Naive thymus-derived CD4-positive, alpha-beta T cell (primary cell): Measurements from ENCODE around the gene ADGRG1. TPM values are rescaled to one million over a fixed set of nuclear protein-coding genes. Genes with fewer than 3 reads are reported as not detected.
A peak's percentile ranks its signal among the peaks of the same experiment; 100 is the strongest.

Experiments
- ATAC-seq: fragments of 150-1000 bp; cut with Tn5 transposase; 2 replicates; pipeline ENCODE4 v1.10.0; 2021; ENCODE audit warnings: mild to moderate bottlenecking, moderate library complexity
- CTCF ChIA-PET: fragments of 350-600 bp; sonication (Branson Sonifier 250); formaldehyde crosslinking; loops from one replicate; lab custom pipeline; 2021; ENCODE audit warnings: antibody characterized with exemption; lab: Charles Lee
- POLR2A ChIA-PET: fragments of 350-600 bp; sonication (Branson Sonifier 250); formaldehyde crosslinking; loops from one replicate; lab custom pipeline; 2021; ENCODE audit warnings: antibody characterized with exemption, inconsistent platforms; lab: Charles Lee
- DNase-seq, 9 donors: peaks; one replicate each; pipeline versions ENCODE4 v3.0.0 to v3.0.0-alpha.2; 2020 to 2022; ENCODE audit warnings: mixed read lengths in 1 of 9
- H3K27ac ChIP-seq: one replicate; pipeline ENCODE4 v1.7.0; 2013; ENCODE audit warnings: mild to moderate bottlenecking, low read depth, low read length, moderate library complexity
- H3K27me3 ChIP-seq, 2 donors: one replicate each; pipeline ENCODE4 v1.7.0; 2013; ENCODE audit warnings: low read length in 2 of 2, mild to moderate bottlenecking in 2 of 2, moderate library complexity in 2 of 2; ENCODE audit not compliant: control insufficient read depth in 2 of 2, insufficient read depth in 2 of 2
- H3K36me3 ChIP-seq, 3 experiments: 1 replicate in 2 of 3; 2 replicates in 1 of 3; pipeline ENCODE4 v1.7.0; 2013; ENCODE audit warnings: low read length in 3 of 3, mild to moderate bottlenecking in 3 of 3, moderate library complexity in 1 of 3; ENCODE audit not compliant: insufficient read depth in 3 of 3, control insufficient read depth in 2 of 3
- H3K4me1 ChIP-seq, 2 donors: one replicate each; pipeline ENCODE4 v1.7.0; 2013; ENCODE audit warnings: low read length in 2 of 2, mild to moderate bottlenecking in 2 of 2, moderate library complexity in 1 of 2; ENCODE audit not compliant: control insufficient read depth in 2 of 2, insufficient read depth in 2 of 2
- H3K4me3 ChIP-seq: 2 replicates; pipeline ENCODE4 v1.7.0; 2013; ENCODE audit warnings: mild to moderate bottlenecking, low read length
- H3K9me3 ChIP-seq, 3 experiments: 1 replicate in 2 of 3; 2 replicates in 1 of 3; pipeline ENCODE4 v1.7.0; 2013; ENCODE audit warnings: low read length in 3 of 3; ENCODE audit not compliant: control insufficient read depth in 2 of 3
- H3K27ac Mint-ChIP-seq, 9 donors: one replicate each; pipeline ENCODE4 v1.8.0; 2020 to 2022; ENCODE audit warnings: mixed read lengths in 9 of 9, mild to moderate bottlenecking in 8 of 9, moderate library complexity in 5 of 9, inconsistent platforms in 2 of 9
- H3K27me3 Mint-ChIP-seq, 5 donors: one replicate each; pipeline ENCODE4 v1.8.0; 2021 to 2022; ENCODE audit warnings: mixed read lengths in 5 of 5, mild to moderate bottlenecking in 1 of 5
- H3K36me3 Mint-ChIP-seq, 5 donors: one replicate each; pipeline ENCODE4 v1.8.0; 2020 to 2022; ENCODE audit warnings: mixed read lengths in 5 of 5, mild to moderate bottlenecking in 3 of 5, inconsistent platforms in 1 of 5
- H3K4me1 Mint-ChIP-seq, 7 donors: one replicate each; pipeline ENCODE4 v1.8.0; 2020 to 2022; ENCODE audit warnings: mixed read lengths in 7 of 7, mild to moderate bottlenecking in 3 of 7, inconsistent platforms in 1 of 7
- H3K4me3 Mint-ChIP-seq, 10 donors: one replicate each; pipeline ENCODE4 v1.8.0; 2020 to 2022; ENCODE audit warnings: mild to moderate bottlenecking in 10 of 10, mixed read lengths in 10 of 10, moderate library complexity in 6 of 10, inconsistent platforms in 2 of 10
- H3K9me3 Mint-ChIP-seq, 11 donors: one replicate each; pipeline ENCODE4 v1.8.0; 2020 to 2022; ENCODE audit warnings: mixed read lengths in 11 of 11, mild to moderate bottlenecking in 4 of 11, inconsistent platforms in 1 of 11, moderate library complexity in 1 of 11
- intact Hi-C, 2 donors: fragments of 100-400 bp; cut with micrococcal nuclease; formaldehyde crosslinking; loops; one replicate each; pipeline ENCODE4 v1.15.1; 2023
- polyA plus RNA-seq, 2 donors: library from polyadenylated mRNA; unstranded; fragments of 300-500 nt; fragmentation: Illumina TruSeq; gene quantifications; one replicate each; pipeline ENCODE4 v1.2.3, GENCODE V29; 2021
- total RNA-seq, 6 experiments: library from RNA in 5 of 6; stranded (reverse) in 5 of 6; gene quantifications; 1 replicate in 5 of 6; 2 replicates in 1 of 6; pipeline ENCODE4 v1.2.3 and lab custom pipeline; 2021 to 2026

The ADGRG1 gene
- total and polyA plus RNA-seq, 7 experiments from 2014 or later: 0.07 to 96.0 (median 1.5) TPM

GRCh38 chr16:57694231-57694724 lies 65.8 kb downstream of the ADGRG1 start:
- Histone ChIP-seq H3K4me1 (peaks cover 10% of the 10 kb centered on the region in 2 donors), H3K4me3 (no peak overlapping the region), H3K36me3 (no peaks in the 10 kb centered on the region), H3K27ac (no peak overlapping the region), H3K9me3 (no peaks in the 10 kb centered on the region), H3K27me3 (no peaks in the 10 kb centered on the region)
- CTCF ChIA-PET: no interaction called here
- Mint-ChIP-seq H3K9me3 (no peaks in the 10 kb centered on the region), H3K27ac (peak overlapping the region in 3 of 9 donors; percentile 48 to 87 (median 65)), H3K36me3 (no peaks in the 10 kb centered on the region), H3K4me1 (peaks cover 10 to 27% (median 17%) of the 10 kb centered on the region in 7 donors), H3K27me3 (peaks cover 0 to 9% (median 0%) of the 10 kb centered on the region in 5 donors), H3K4me3 (peak overlapping the region in 2 of 10 donors; percentile 70 to 75)
- ATAC-seq: no peak
- intact Hi-C loops: loop anchor here in 1 of 2 donors (5.0 kb wide), 1 partner anchor 43 kb away; the partner anchor contains the start of gene KATNB1
- POLR2A ChIA-PET: no interaction called here
- no peak for DNase-seq

GRCh38 chr16:57694725-57695679 lies 66.6 kb downstream of the ADGRG1 start, which contains the start of gene DRC7:
Gene DRC7 (plus strand): TSS chr16:57694806. CDS start chr16:57697950, 3,144 bp downstream.
- ATAC-seq: peak; percentile 60
- Histone ChIP-seq H3K4me3 (no peak within 1 kb of the TSS), H3K27ac (no peak within 1 kb of the TSS), H3K27me3 (no peaks in the 10 kb centered on the region), H3K36me3 (no peaks in the 10 kb centered on the region), H3K9me3 (no peaks in the 10 kb centered on the region), H3K4me1 (peaks cover 5% of the 10 kb centered on the region in 2 donors)
- H3K9me3 Mint-ChIP-seq: no peaks in the 10 kb centered on the region
- peaks cover 0 to 9% (median 0%) of the 10 kb centered on the region in 5 donors for H3K27me3 Mint-ChIP-seq
- ChIA-PET POLR2A (no interaction called here), CTCF (no interaction called here)
- peaks cover 3 to 19% (median 10%) of the 10 kb centered on the region in 7 donors for H3K4me1 Mint-ChIP-seq
- peak within 1 kb of the TSS in 5 of 10 donors; percentile 4 to 75 (median 25) for H3K4me3 Mint-ChIP-seq
- peak within 1 kb of the TSS in 5 of 9 donors; percentile 48 to 87 (median 65) for H3K27ac Mint-ChIP-seq
- no peaks in the 10 kb centered on the region for H3K36me3 Mint-ChIP-seq
- intact Hi-C loops: loop anchor here in 1 of 2 donors (5.0 kb wide), 1 partner anchor 42 kb away; the partner anchor contains the start of gene KATNB1
- DNase-seq: peak in 2 of 9 donors; percentile 7 to 8

GRCh38 chr16:57695680-57696069 lies 67.2 kb downstream of the ADGRG1 start:
- H3K4me3 Mint-ChIP-seq: no peak overlapping the region
- ChIA-PET CTCF (no interaction called here), POLR2A (no interaction called here)
- no peak overlapping the region for H3K27ac ChIP-seq
- no peaks in the 10 kb centered on the region for H3K4me1 ChIP-seq
- ATAC-seq (no peak), DNase-seq (no peak)
- H3K27me3 Mint-ChIP-seq: peaks cover 0 to 9% (median 0%) of the 10 kb centered on the region in 5 donors
- no peaks in the 10 kb centered on the region for H3K27me3 ChIP-seq
- no peak overlapping the region for H3K4me3 ChIP-seq
- no peaks in the 10 kb centered on the region for H3K9me3 ChIP-seq
- H3K36me3 Mint-ChIP-seq: no peaks in the 10 kb centered on the region
- no peaks in the 10 kb centered on the region for H3K9me3 Mint-ChIP-seq
- no peaks in the 10 kb centered on the region for H3K36me3 ChIP-seq
- H3K4me1 Mint-ChIP-seq: peaks cover 0 to 13% (median 6%) of the 10 kb centered on the region in 7 donors
- H3K27ac Mint-ChIP-seq: no peak overlapping the region
- intact Hi-C loops: no loop called here

- Histone ChIP-seq H3K27me3 (no peaks in the 10 kb centered on the region), H3K27ac (no peak overlapping the region), H3K36me3 (no peaks in the 10 kb centered on the region), H3K4me3 (no peak overlapping the region), H3K4me1 (no peaks in the 10 kb centered on the region), H3K9me3 (no peaks in the 10 kb centered on the region)
- H3K9me3 Mint-ChIP-seq: no peaks in the 10 kb centered on the region
- H3K36me3 Mint-ChIP-seq: no peaks in the 10 kb centered on the region
- H3K27ac Mint-ChIP-seq: no peak overlapping the region
- ChIA-PET POLR2A (no interaction called here), CTCF (no interaction called here)
- intact Hi-C loops: no loop called here
- ATAC-seq (no peak), DNase-seq (no peak)
- H3K4me1 Mint-ChIP-seq: peaks cover 0 to 10% (median 6%) of the 10 kb centered on the region in 7 donors
- H3K4me3 Mint-ChIP-seq: no peak overlapping the region
- peaks cover 0 to 9% (median 0%) of the 10 kb centered on the region in 5 donors for H3K27me3 Mint-ChIP-seq
Observed at GRCh38 chr16:57696240-57696639, 67.8 kb downstream of the ADGRG1 start.

GRCh38 chr16:57697896-57698537 lies 69.6 kb downstream of the ADGRG1 start:
- Histone ChIP-seq H3K9me3 (no peaks in the 10 kb centered on the region), H3K4me3 (no peak overlapping the region), H3K36me3 (no peaks in the 10 kb centered on the region), H3K27me3 (no peaks in the 10 kb centered on the region), H3K4me1 (no peaks in the 10 kb centered on the region), H3K27ac (no peak overlapping the region)
- Mint-ChIP-seq H3K9me3 (no peaks in the 10 kb centered on the region), H3K4me1 (peaks cover 0 to 10% (median 6%) of the 10 kb centered on the region in 7 donors), H3K36me3 (no peaks in the 10 kb centered on the region), H3K27ac (no peak overlapping the region), H3K4me3 (no peak overlapping the region), H3K27me3 (peaks cover 0 to 1% (median 0%) of the 10 kb centered on the region in 5 donors)
- ChIA-PET POLR2A (no interaction called here), CTCF (no interaction called here)
- intact Hi-C loops: no loop called here
- no peak for ATAC-seq
- no peak for DNase-seq

- intact Hi-C loops: no loop called here
- DNase-seq (no peak), ATAC-seq (no peak)
- Histone ChIP-seq H3K27me3 (no peaks in the 10 kb centered on the region), H3K36me3 (no peaks in the 10 kb centered on the region), H3K4me3 (no peak overlapping the region), H3K27ac (no peak overlapping the region), H3K4me1 (no peaks in the 10 kb centered on the region), H3K9me3 (no peaks in the 10 kb centered on the region)
- ChIA-PET CTCF (interaction anchor here (0.9 kb wide), 1 partner anchor 179 kb away, joined by 3 read pairs; no protein-coding TSS in a partner anchor), POLR2A (no interaction called here)
- no peaks in the 10 kb centered on the region for H3K36me3 Mint-ChIP-seq
- no peak overlapping the region for H3K27ac Mint-ChIP-seq
- no peak overlapping the region for H3K4me3 Mint-ChIP-seq
- peaks cover 0 to 10% (median 6%) of the 10 kb centered on the region in 7 donors for H3K4me1 Mint-ChIP-seq
- H3K9me3 Mint-ChIP-seq: no peaks in the 10 kb centered on the region
- no peaks in the 10 kb centered on the region for H3K27me3 Mint-ChIP-seq
Observed at GRCh38 chr16:57698812-57699405, 70.5 kb downstream of the ADGRG1 start.
